ENCODE data around the gene GSDMA.

GSDMA gene

DNA sequence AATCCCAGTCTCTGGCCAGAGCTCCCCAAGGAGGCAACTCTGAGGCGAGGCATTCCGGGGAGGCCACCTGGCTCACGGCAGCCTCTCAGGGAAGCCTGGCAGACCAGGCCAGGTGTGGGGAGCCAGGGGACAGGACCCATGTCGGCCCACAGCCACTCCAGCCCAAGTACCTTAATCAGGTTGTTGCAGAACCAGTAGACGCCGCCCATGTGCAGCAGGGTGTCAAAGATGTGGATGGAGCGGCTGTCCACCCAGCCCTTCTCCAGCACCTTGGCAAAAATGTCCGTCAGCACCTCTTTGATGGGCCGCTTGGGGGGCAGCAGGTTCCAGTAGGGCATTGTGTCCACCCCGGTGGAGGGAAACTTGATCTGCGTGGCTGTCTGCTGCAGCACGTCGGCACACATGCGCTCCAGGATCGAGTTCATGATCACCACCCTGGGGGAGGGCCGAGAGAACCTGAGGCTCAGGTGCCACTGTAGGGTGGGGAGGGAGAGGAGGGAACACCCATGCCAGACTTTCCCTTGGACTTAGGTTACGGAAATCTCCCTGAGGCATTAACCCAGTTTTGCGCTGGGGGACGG lies 60.2 kb downstream of the GSDMA start:
- Histone ChIP-seq H3K27ac (ENCODE audit: low read length) (no peak overlapping the region), H3K36me3 (ENCODE audit: control insufficient read depth in 2 of 2, insufficient read depth in 2 of 2, low read length in 2 of 2) (peaks cover 30 to 38% of the 10 kb centered on the region in 2 donors), H3K9ac (ENCODE audit: low read length in 2 of 2) (no peak overlapping the region), H3K4me1 (ENCODE audit: control insufficient read depth, insufficient read depth, low read length) (peaks cover 46% of the 10 kb centered on the region), H3K9me3 (ENCODE audit: control insufficient read depth in 2 of 2, low read length in 2 of 2) (no peaks in the 10 kb centered on the region), H3K4me3 (ENCODE audit: low read length in 2 of 2) (no peak overlapping the region), H3K27me3 (ENCODE audit: control insufficient read depth in 1 of 2, insufficient read depth in 2 of 2, low read length in 2 of 2) (no peaks in the 10 kb centered on the region)

DNA sequence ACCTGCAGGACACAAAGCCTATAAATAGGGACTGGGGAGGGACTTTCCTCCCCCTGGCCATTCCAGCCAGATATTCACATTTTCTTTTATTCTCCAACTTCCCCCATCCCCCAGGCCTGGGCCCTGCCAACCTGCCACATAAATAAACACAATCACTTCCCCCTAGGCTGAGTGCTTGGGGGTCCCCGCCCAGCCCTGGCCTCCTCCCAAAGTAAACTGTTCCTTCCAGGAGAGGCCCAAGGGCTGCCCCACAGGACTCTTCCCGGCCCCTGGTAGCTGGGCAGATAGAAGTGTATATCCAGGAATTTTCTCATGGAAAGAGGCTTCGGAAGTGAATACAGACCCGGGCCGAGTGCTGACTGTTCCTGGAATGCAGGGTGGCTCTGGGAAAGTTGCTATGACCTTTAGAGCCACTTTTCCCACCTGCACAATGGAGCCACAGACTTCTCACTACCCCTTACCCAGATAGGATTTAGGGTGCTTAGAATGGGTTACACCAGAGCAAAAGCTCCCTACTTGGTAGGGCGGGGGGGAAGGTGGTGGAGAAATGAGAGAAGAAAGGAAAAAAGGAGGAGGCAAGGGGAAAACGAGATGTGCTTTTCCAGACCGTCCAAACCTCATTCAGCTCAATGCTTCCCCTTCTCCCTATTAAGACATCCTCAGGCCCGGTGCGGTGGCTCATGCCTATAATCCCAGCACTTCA lies 60.9 kb downstream of the GSDMA start:
- H3K9ac ChIP-seq (ENCODE audit: low read length in 2 of 2): peak overlapping the region in 1 of 2 donors; percentile 36
- peaks cover 35 to 44% of the 10 kb centered on the region in 2 donors for H3K36me3 ChIP-seq (ENCODE audit: control insufficient read depth in 2 of 2, insufficient read depth in 2 of 2, low read length in 2 of 2)

DNA sequence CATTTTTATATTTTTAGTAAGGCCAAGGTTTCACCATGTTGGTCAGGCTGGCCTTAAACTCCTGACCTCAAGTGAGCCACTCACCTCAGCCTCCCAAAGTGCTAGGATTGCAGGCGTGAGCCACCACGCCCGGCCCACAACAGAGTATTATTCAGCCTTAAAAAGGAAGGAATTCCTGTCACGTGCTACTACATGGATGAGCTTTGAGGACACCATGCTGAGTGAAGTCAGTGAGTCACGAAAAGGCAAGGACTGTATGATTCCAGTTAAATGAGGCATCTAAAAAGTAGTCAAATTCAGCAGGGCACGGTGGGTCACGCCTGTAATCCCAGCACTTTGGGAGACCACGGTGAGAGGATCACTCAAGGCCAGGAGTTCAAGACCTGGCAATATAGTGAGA lies 62.1 kb downstream of the GSDMA start:
- H3K4me3 ChIP-seq (ENCODE audit: low read length in 2 of 2): no peak overlapping the region

More for the DNA sequence above, 60.9 kb downstream of the GSDMA start:
- Histone ChIP-seq H3K27ac (ENCODE audit: low read length) (no peak overlapping the region), H3K4me1 (ENCODE audit: control insufficient read depth, insufficient read depth, low read length) (peaks cover 39% of the 10 kb centered on the region), H3K9me3 (ENCODE audit: control insufficient read depth in 2 of 2, low read length in 2 of 2) (no peaks in the 10 kb centered on the region), H3K4me3 (ENCODE audit: low read length in 2 of 2) (no peak overlapping the region), H3K27me3 (ENCODE audit: control insufficient read depth in 1 of 2, insufficient read depth in 2 of 2, low read length in 2 of 2) (no peaks in the 10 kb centered on the region)

DNA sequence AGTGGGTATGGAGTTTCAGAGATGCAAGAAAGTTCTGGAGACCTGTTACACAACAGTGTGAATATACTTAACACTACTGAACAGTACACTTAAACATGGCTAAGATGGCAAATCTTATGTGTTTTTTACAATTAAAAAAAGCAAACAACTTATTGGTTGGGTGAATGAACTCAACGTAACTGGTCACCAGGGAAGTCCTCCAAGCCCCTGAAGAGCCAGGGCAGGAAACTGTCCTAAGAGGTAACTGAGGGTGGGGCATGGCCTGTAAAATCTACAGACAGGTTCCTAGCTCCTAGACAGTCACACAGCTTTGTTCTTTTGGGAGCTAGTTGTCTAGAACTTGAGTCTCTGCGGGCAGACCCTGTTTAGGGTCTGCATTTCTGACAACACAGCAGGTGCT lies 62.8 kb downstream of the GSDMA start:
- no peaks in the 10 kb centered on the region for H3K9me3 ChIP-seq (ENCODE audit: control insufficient read depth in 2 of 2, low read length in 2 of 2)
- no peaks in the 10 kb centered on the region for H3K27me3 ChIP-seq (ENCODE audit: control insufficient read depth in 1 of 2, insufficient read depth in 2 of 2, low read length in 2 of 2)
- H3K27ac ChIP-seq (ENCODE audit: low read length): no peak overlapping the region
- H3K4me3 ChIP-seq (ENCODE audit: low read length in 2 of 2): no peak overlapping the region
- H3K36me3 ChIP-seq (ENCODE audit: control insufficient read depth in 2 of 2, insufficient read depth in 2 of 2, low read length in 2 of 2): peaks cover 43 to 51% of the 10 kb centered on the region in 2 donors
- H3K4me1 ChIP-seq (ENCODE audit: control insufficient read depth, insufficient read depth, low read length): peaks cover 29% of the 10 kb centered on the region
- no peak overlapping the region for H3K9ac ChIP-seq (ENCODE audit: low read length in 2 of 2)

More for the DNA sequence above, 62.1 kb downstream of the GSDMA start:
- Histone ChIP-seq H3K9me3 (ENCODE audit: control insufficient read depth in 2 of 2, low read length in 2 of 2) (no peaks in the 10 kb centered on the region), H3K27me3 (ENCODE audit: control insufficient read depth in 1 of 2, insufficient read depth in 2 of 2, low read length in 2 of 2) (no peaks in the 10 kb centered on the region), H3K4me1 (ENCODE audit: control insufficient read depth, insufficient read depth, low read length) (peaks cover 29% of the 10 kb centered on the region), H3K9ac (ENCODE audit: low read length in 2 of 2) (no peak overlapping the region), H3K36me3 (ENCODE audit: control insufficient read depth in 2 of 2, insufficient read depth in 2 of 2, low read length in 2 of 2) (peaks cover 43 to 53% of the 10 kb centered on the region in 2 donors), H3K27ac (ENCODE audit: low read length) (no peak overlapping the region)

GRCh38 chr17:40025991-40026815 lies 63.4 kb downstream of the GSDMA start:
- no peak overlapping the region for H3K4me3 ChIP-seq (ENCODE audit: low read length in 2 of 2)
- peaks cover 29% of the 10 kb centered on the region for H3K4me1 ChIP-seq (ENCODE audit: control insufficient read depth, insufficient read depth, low read length)
- no peak overlapping the region for H3K27ac ChIP-seq (ENCODE audit: low read length)
- H3K27me3 ChIP-seq (ENCODE audit: control insufficient read depth in 1 of 2, insufficient read depth in 2 of 2, low read length in 2 of 2): no peaks in the 10 kb centered on the region
- no peaks in the 10 kb centered on the region for H3K9me3 ChIP-seq (ENCODE audit: control insufficient read depth in 2 of 2, low read length in 2 of 2)
- H3K36me3 ChIP-seq (ENCODE audit: control insufficient read depth in 2 of 2, insufficient read depth in 2 of 2, low read length in 2 of 2): peaks cover 49 to 54% of the 10 kb centered on the region in 2 donors
- H3K9ac ChIP-seq (ENCODE audit: low read length in 2 of 2): no peak overlapping the region

DNA sequence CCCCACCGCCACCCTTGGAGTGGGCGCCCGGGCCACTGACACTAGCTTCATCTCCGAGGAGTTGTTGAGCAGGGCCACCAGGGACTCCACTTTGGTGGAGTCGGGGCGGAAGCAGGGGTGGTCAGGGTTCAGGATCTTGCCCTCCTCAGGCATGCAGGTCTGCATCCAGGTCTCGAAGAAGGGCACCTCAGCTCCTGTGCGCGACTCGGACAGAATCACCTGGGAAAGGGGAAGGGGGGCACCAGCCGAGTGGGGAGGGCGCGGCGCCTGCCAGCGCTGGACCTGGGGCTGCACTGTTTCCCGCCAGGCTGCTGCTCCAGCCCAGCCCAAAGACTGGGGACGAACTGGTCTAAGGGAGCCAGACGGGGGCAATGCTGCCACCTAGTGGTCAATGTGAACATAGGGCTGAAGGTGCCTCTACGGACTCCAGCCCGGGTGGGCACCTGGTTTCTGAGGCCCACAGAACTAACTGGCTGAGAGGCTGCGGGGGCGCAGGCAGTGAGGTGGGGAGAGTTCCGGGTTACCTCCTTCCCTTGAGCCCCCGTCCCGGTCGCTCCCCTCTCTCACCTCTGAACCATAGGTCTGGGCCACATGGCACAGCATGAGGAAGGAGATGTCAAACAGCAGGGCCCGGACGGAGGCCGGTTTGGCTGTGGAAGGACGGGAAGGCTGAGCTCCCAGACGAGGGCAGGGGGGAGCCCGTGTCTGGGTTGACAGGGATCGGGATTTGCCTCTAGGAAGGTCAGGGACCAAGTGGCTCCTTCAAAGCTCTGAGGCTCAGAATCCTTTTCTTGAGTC lies 64.2 kb downstream of the GSDMA start:
- Histone ChIP-seq H3K4me3 (ENCODE audit: low read length in 2 of 2) (no peak overlapping the region), H3K4me1 (ENCODE audit: control insufficient read depth, insufficient read depth, low read length) (peaks cover 30% of the 10 kb centered on the region)

More for the DNA sequence above, 64.2 kb downstream of the GSDMA start:
- H3K9me3 ChIP-seq (ENCODE audit: control insufficient read depth in 2 of 2, low read length in 2 of 2): no peaks in the 10 kb centered on the region
- H3K9ac ChIP-seq (ENCODE audit: low read length in 2 of 2): no peak overlapping the region
- peaks cover 53 to 56% of the 10 kb centered on the region in 2 donors for H3K36me3 ChIP-seq (ENCODE audit: control insufficient read depth in 2 of 2, insufficient read depth in 2 of 2, low read length in 2 of 2)
- no peaks in the 10 kb centered on the region for H3K27me3 ChIP-seq (ENCODE audit: control insufficient read depth in 1 of 2, insufficient read depth in 2 of 2, low read length in 2 of 2)
- no peak overlapping the region for H3K27ac ChIP-seq (ENCODE audit: low read length)

Measured in stomach smooth muscle (tissue), 2 donors.